Measurements from ENCODE around the gene PDZRN3.

DNA sequence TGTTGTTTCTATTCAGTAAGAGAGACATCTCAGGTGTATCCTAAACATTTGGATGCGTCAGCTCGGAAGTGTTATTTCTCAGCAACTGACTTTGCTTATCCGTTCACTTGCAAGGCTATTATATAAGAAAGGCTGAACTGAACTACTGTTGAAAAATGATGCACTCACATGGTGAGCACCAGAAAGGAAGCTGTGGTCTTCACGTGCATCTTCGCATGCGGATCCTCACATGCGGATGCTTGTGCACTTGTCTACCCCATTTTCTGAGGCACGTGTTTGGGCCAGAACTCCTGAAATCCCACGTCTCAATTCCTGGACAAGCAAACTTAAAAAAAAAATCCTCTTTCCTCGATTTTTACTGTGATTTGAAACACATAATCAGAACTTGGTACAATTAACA lies 63.2 kb downstream of the PDZRN3 start:
- TF ChIP-seq, protein P1, sequence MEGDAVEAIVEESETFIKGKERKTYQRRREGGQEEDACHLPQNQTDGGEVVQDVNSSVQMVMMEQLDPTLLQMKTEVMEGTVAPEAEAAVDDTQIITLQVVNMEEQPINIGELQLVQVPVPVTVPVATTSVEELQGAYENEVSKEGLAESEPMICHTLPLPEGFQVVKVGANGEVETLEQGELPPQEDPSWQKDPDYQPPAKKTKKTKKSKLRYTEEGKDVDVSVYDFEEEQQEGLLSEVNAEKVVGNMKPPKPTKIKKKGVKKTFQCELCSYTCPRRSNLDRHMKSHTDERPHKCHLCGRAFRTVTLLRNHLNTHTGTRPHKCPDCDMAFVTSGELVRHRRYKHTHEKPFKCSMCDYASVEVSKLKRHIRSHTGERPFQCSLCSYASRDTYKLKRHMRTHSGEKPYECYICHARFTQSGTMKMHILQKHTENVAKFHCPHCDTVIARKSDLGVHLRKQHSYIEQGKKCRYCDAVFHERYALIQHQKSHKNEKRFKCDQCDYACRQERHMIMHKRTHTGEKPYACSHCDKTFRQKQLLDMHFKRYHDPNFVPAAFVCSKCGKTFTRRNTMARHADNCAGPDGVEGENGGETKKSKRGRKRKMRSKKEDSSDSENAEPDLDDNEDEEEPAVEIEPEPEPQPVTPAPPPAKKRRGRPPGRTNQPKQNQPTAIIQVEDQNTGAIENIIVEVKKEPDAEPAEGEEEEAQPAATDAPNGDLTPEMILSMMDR (conservative IDR thresholded peaks at IDR 0.05 in 1 of 2, IDR thresholded peaks at IDR 0.05 in 1 of 2; ENCODE audit: low read depth in 1 of 2, low read length in 2 of 2): no peak
- TF ChIP-seq EZH2 (IDR thresholded peaks at IDR 0.05; ENCODE audit: low read length, missing control alignments): no peak

Measured in fibroblast of lung (primary cell).